Sigmoid colon (tissue), 7 donors: ENCODE measurements around the gene ROBO1. TPM values are rescaled to one million over a fixed set of nuclear protein-coding genes. Genes with fewer than 3 reads are reported as not detected.

Source experiments
- DNase-seq: peaks from one replicate; pipeline ENCODE4 v3.0.0-alpha.2; 2019
- H3K27ac ChIP-seq, 4 donors: fragments of 200-600 bp; sonication (generic); one replicate each; pipeline ENCODE4 v1.5.1; 2016 to 2019; ENCODE audit warnings: mild to moderate bottlenecking in 1 of 4
- H3K27me3 ChIP-seq, 3 donors: fragments of 200-600 bp; sonication (generic); one replicate each; pipeline ENCODE4 v1.5.1; 2019; ENCODE audit warnings: mild to moderate bottlenecking in 1 of 3
- H3K36me3 ChIP-seq, 4 donors: fragments of 200-600 bp; sonication (generic); one replicate each; pipeline ENCODE4 v1.5.1; 2016 to 2019
- H3K4me1 ChIP-seq, 4 donors: fragments of 200-600 bp; sonication (generic); one replicate each; pipeline ENCODE4 v1.5.1; 2017 to 2019
- H3K4me3 ChIP-seq, 4 donors: fragments of 200-600 bp; sonication (generic); one replicate each; pipeline ENCODE4 v1.5.1; 2017 to 2019; ENCODE audit warnings: mild to moderate bottlenecking in 2 of 4, moderate library complexity in 1 of 4
- H3K9me3 ChIP-seq, 4 donors: fragments of 200-600 bp in 3 of 4; sonication (generic) in 3 of 4; one replicate each; pipeline versions ENCODE4 v1.5.1 to v1.6.1; 2013 to 2019
- EP300 ChIP-seq, 4 donors: sonication (generic); formaldehyde crosslinking; IDR thresholded peaks; one replicate each; pipeline ENCODE4 v1.6.1; 2017; ENCODE audit warnings: antibody characterized with exemption in 4 of 4
- POLR2A ChIP-seq, 2 donors: fragments of 450-650 bp; IDR thresholded peaks; one replicate each; pipeline ENCODE4 v1.6.1; 2016; ENCODE audit warnings: antibody characterized with exemption in 2 of 2, mild to moderate bottlenecking in 2 of 2, moderate library complexity in 2 of 2
- POLR2AphosphoS5 ChIP-seq, 4 donors: sonication (generic); formaldehyde crosslinking; IDR thresholded peaks; one replicate each; pipeline ENCODE4 v1.6.1; 2017; ENCODE audit warnings: antibody characterized with exemption in 4 of 4
- WGBS, 2 donors: extraction: QIAGEN DNeasy Blood & Tissue Kit; methylation state at CpG; one replicate each; pipeline ENCODE4 v1.1.7; 2013; 5-methylcytosine and 5-hydroxymethylcytosine counted together
- intact Hi-C: fragments of 100-400 bp; cut with DNase I; formaldehyde crosslinking; loops from one replicate; pipeline ENCODE4 v1.15.1; 2023
- polyA plus RNA-seq, 3 donors: library from polyadenylated mRNA; stranded (reverse); fragments of 200-250 nt; gene quantifications; one replicate each; pipeline ENCODE4 v1.2.3, GENCODE V29; 2013
- total RNA-seq, 4 donors: library from RNA; depleted of rRNA; stranded (reverse); fragments of >200 nt; gene quantifications; one replicate each; pipeline ENCODE4 v1.1.0, GENCODE V29; 2016
- TF ChIP-seq, protein P1 (sequence below), 4 experiments: fragments of 450-650 bp in 3 of 4; fragments of 200-600 bp in 1 of 4; IDR thresholded peaks; one replicate each; pipeline ENCODE4 v1.5.1; 2016 to 2019; ENCODE audit warnings: antibody characterized with exemption in 4 of 4, mild to moderate bottlenecking in 3 of 4, moderate library complexity in 2 of 4
- donor health status: healthy with polysubstance abuse.
- donor health status: Bipolar disorder and iron deficiency.
- donor health status: healthy.

The ROBO1 gene
- total and polyA plus RNA-seq, 7 donors: 0.69 to 45.7 (median 32.4) TPM

DNA sequence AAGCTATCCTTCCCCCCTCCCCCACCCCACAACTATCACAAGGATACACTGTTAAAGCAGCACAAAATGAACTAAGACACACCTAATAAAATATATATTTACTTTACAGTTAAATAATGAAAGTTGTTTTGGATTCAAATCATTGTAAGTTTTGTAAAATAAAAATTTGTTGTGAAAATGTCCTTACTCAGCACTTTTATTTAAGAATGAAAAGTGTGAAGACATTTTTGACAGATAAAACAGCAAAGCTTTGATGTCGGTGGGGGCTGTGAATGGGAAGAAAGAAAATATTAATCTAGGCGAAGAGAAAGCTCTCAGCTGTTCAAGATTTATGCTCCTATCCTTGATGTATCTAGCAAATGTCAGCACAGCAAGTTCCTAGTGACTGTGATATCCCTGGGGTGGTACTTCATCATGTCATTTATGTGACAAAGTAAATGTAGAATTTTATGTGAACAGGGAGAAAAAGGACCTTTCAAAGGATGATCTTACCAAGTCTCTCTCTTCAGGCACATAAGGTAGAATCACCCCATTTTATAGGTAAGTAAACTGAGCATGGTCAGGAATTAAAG is 216.4 kb downstream of the ROBO1 start:
- 54 to 63% methylated on average over 2 of the region's 2 CpGs for WGBS, 2 donors
- no peaks in the 10 kb centered on the region for H3K4me1 ChIP-seq
- no peak for TF ChIP-seq EP300 (IDR thresholded peaks at IDR 0.05)
- no peak for TF ChIP-seq POLR2A (IDR thresholded peaks at IDR 0.05)
- TF ChIP-seq, protein P1, sequence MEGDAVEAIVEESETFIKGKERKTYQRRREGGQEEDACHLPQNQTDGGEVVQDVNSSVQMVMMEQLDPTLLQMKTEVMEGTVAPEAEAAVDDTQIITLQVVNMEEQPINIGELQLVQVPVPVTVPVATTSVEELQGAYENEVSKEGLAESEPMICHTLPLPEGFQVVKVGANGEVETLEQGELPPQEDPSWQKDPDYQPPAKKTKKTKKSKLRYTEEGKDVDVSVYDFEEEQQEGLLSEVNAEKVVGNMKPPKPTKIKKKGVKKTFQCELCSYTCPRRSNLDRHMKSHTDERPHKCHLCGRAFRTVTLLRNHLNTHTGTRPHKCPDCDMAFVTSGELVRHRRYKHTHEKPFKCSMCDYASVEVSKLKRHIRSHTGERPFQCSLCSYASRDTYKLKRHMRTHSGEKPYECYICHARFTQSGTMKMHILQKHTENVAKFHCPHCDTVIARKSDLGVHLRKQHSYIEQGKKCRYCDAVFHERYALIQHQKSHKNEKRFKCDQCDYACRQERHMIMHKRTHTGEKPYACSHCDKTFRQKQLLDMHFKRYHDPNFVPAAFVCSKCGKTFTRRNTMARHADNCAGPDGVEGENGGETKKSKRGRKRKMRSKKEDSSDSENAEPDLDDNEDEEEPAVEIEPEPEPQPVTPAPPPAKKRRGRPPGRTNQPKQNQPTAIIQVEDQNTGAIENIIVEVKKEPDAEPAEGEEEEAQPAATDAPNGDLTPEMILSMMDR (IDR thresholded peaks at IDR 0.05): no peak
- no peak for TF ChIP-seq POLR2AphosphoS5 (IDR thresholded peaks at IDR 0.05)
- H3K9me3 ChIP-seq: no peaks in the 10 kb centered on the region
- DNase-seq: no peak
- intact Hi-C loops: no loop called here
- H3K36me3 ChIP-seq: no peaks in the 10 kb centered on the region
- H3K27me3 ChIP-seq: no peaks in the 10 kb centered on the region
- H3K27ac ChIP-seq: no peak overlapping the region
- no peak overlapping the region for H3K4me3 ChIP-seq

DNA sequence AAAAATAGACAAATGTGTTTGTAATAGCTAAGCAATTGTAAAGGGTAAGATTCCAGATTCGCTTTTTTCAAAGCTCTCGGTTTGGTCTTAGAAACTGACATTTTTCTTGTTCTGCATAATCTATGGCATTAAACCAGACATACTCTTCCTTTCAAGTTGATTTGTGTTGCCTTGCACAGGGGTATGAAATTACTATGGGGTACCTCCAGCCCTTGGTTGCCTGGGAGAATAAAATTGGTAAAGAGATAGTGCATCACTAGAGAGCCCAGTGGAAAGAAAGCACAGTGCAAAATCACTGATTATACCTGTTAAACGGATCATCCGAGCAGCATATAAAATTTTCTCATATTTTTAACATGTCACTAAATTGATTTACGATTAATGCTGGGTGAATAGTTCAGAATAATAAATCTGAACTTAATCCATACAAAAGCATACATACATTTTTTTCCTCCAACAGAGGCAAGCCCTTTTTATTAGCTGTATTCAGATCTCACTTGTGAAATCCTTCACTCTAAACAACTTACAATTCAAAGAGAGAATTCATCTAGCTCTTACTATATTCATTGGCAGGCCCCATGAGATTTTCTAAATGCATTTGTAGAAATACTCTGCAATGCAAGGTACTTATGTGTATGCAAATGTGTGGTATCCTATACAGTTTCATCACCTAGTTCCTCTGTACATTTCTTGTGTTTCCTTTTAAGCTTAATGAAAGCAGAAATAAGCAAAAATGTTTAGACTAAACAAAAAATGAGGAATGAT is 224.4 kb downstream of the ROBO1 start:
- DNase-seq: no peak
- Histone ChIP-seq H3K9me3 (no peaks in the 10 kb centered on the region), H3K27me3 (no peaks in the 10 kb centered on the region), H3K36me3 (no peaks in the 10 kb centered on the region), H3K27ac (no peak overlapping the region), H3K4me1 (no peaks in the 10 kb centered on the region), H3K4me3 (no peak overlapping the region)
- TF ChIP-seq POLR2AphosphoS5 (IDR thresholded peaks at IDR 0.05) (no peak), POLR2A (IDR thresholded peaks at IDR 0.05) (no peak), EP300 (IDR thresholded peaks at IDR 0.05) (no peak)
- TF ChIP-seq, protein P1 (IDR thresholded peaks at IDR 0.05): no peak
- intact Hi-C loops: no loop called here
- 76 to 84% methylated on average over 5 of the region's 5 CpGs for WGBS, 2 donors

DNA sequence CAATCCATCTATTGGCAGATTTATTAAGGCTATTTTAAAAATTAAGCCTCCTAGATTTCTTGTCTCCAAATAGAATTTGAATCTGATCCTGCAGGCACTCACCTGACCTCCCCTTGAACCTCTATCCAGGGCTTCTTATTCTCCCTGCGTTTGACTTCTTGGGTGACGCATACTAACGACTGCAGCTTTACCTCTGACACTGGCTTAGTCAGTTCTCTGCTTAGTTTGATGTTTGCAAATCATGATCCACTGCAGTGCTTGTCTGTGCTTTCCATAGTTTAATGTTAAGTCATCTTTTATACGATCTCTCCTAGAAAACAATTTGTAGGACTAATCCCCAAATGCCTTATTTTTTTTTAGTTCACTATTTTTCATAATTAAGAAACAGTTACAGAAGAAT is 233.1 kb downstream of the ROBO1 start:
- Histone ChIP-seq H3K27me3 (no peaks in the 10 kb centered on the region), H3K9me3 (no peaks in the 10 kb centered on the region), H3K4me3 (no peak overlapping the region), H3K4me1 (no peaks in the 10 kb centered on the region), H3K27ac (no peak overlapping the region), H3K36me3 (no peaks in the 10 kb centered on the region)
- no peak for DNase-seq
- intact Hi-C loops: no loop called here
- WGBS, 2 donors: 53 to 54% methylated on average over 4 of the region's 4 CpGs
- TF ChIP-seq EP300 (IDR thresholded peaks at IDR 0.05) (no peak), POLR2A (IDR thresholded peaks at IDR 0.05) (no peak), POLR2AphosphoS5 (IDR thresholded peaks at IDR 0.05) (no peak)
- TF ChIP-seq, protein P1 (IDR thresholded peaks at IDR 0.05): no peak

- no peaks in the 10 kb centered on the region for H3K4me1 ChIP-seq
- WGBS, 2 donors: 73 to 84% methylated on average over 8 of the region's 8 CpGs
- H3K4me3 ChIP-seq: no peak overlapping the region
- no peak overlapping the region for H3K27ac ChIP-seq
- no peaks in the 10 kb centered on the region for H3K9me3 ChIP-seq
- no peak for DNase-seq
- no peaks in the 10 kb centered on the region for H3K27me3 ChIP-seq
- intact Hi-C loops: no loop called here
- H3K36me3 ChIP-seq: no peaks in the 10 kb centered on the region
- TF ChIP-seq, protein P1 (IDR thresholded peaks at IDR 0.05): no peak
- no peak for TF ChIP-seq EP300 (IDR thresholded peaks at IDR 0.05)
- TF ChIP-seq POLR2A (IDR thresholded peaks at IDR 0.05): no peak
- TF ChIP-seq POLR2AphosphoS5 (IDR thresholded peaks at IDR 0.05): no peak
These were observed 236.1 kb downstream of the ROBO1 start for GRCh38 chr3:79531566-79532295.
